GM08714 (cell line): ENCODE data around the gene RGS17.
"Not testable (repeated sequence)": the region's sequence is repeated elsewhere in the genome, so short reads cannot be mapped to it uniquely, and the experiment has no call there.

ENCODE experiments used
- H3K4me3 ChIP-seq: fragments of 200-500 bp; sonication (Bioruptor generic); 2 replicates; pipeline ENCODE4 v1.5.1; 2014; ENCODE audit warnings: mild to moderate bottlenecking, low read length, inconsistent platforms
- ZNF274 ChIP-seq: IDR thresholded peaks from 2 replicates; pipeline ENCODE4 v1.6.1; 2012; ENCODE audit warnings: mild to moderate bottlenecking, low read depth, low read length

Gene RGS17

GRCh38 chr6:153138930-153139329 lies 7.8 kb upstream of the RGS17 start:
- H3K4me3 ChIP-seq: no peak overlapping the region
- no peak for TF ChIP-seq ZNF274

- H3K4me3 ChIP-seq: no peak overlapping the region
- no peak for TF ChIP-seq ZNF274
Measured at GRCh38 chr6:153135681-153136080, 4.6 kb upstream of the RGS17 start.

- H3K4me3 ChIP-seq: not testable (repeated sequence)
Measured at GRCh38 chr6:153133667-153134066, 2.6 kb upstream of the RGS17 start.

- peak overlapping the region; percentile 70 for H3K4me3 ChIP-seq
- TF ChIP-seq ZNF274: no peak
Measured at GRCh38 chr6:153130515-153131036, 506 bp downstream of the RGS17 start.

- TF ChIP-seq ZNF274: no peak
- H3K4me3 ChIP-seq: peak overlapping the region; percentile 70
Measured at GRCh38 chr6:153129873-153130514, 1.1 kb downstream of the RGS17 start.

- no peak for TF ChIP-seq ZNF274
- H3K4me3 ChIP-seq: no peak overlapping the region
Measured at GRCh38 chr6:153126218-153126617, 4.9 kb downstream of the RGS17 start.

GRCh38 chr6:153125032-153125431 lies 6.0 kb downstream of the RGS17 start:
- TF ChIP-seq ZNF274: no peak
- H3K4me3 ChIP-seq: no peak overlapping the region

- TF ChIP-seq ZNF274: no peak
- H3K4me3 ChIP-seq: no peak overlapping the region
Measured at GRCh38 chr6:153123801-153124200, 7.3 kb downstream of the RGS17 start.

- no peak overlapping the region for H3K4me3 ChIP-seq
- TF ChIP-seq ZNF274: no peak
Measured at GRCh38 chr6:153121311-153121710, 9.8 kb downstream of the RGS17 start.

GRCh38 chr6:153117986-153118879 lies 12.8 kb downstream of the RGS17 start:
- TF ChIP-seq ZNF274: no peak
- no peak overlapping the region for H3K4me3 ChIP-seq

GRCh38 chr6:153111082-153111481 lies 20.0 kb downstream of the RGS17 start:
- H3K4me3 ChIP-seq: not testable (repeated sequence)

GRCh38 chr6:153110612-153111011 lies 20.5 kb downstream of the RGS17 start:
- H3K4me3 ChIP-seq: not testable (repeated sequence)

GRCh38 chr6:153108315-153108714 lies 22.8 kb downstream of the RGS17 start:
- no peak for TF ChIP-seq ZNF274
- H3K4me3 ChIP-seq: no peak overlapping the region

- no peak overlapping the region for H3K4me3 ChIP-seq
- TF ChIP-seq ZNF274: no peak
Measured at GRCh38 chr6:153106021-153106420, 25.1 kb downstream of the RGS17 start.

GRCh38 chr6:153104220-153104619 lies 26.9 kb downstream of the RGS17 start:
- TF ChIP-seq ZNF274: no peak
- no peak overlapping the region for H3K4me3 ChIP-seq
